ENCODE measurements around the gene IDH3G.

The IDH3G gene

GRCh38 chrX:153775293-153776119, 18.7 kb downstream of the IDH3G start:
- H3K9me3 ChIP-seq (ENCODE audit: control insufficient read depth, insufficient read depth, low read depth, low read length), result no peaks in the 10 kb centered on the region
- no peak overlapping the region for H3K27ac ChIP-seq (ENCODE audit: extremely low read depth, low read depth, low read length)
- no peaks in the 10 kb centered on the region for H3K36me3 ChIP-seq (ENCODE audit: control insufficient read depth in 2 of 2, insufficient read depth in 1 of 2, low read length in 2 of 2)
- CTCF ChIA-PET, result no interaction called here
- no peak overlapping the region for H3K4me3 ChIP-seq (ENCODE audit: low read depth, low read length)
- TF ChIP-seq GLIS1 (tag by site-specific recombination; IDR thresholded peaks at IDR 0.05) (no peak), KLF8 (tag by site-specific recombination; IDR thresholded peaks at IDR 0.05) (peak; percentile 8; the same call in 1 of the 2 replicates)
- POLR2A ChIA-PET, result no interaction called here
- no peaks in the 10 kb centered on the region for H3K4me1 ChIP-seq (ENCODE audit: control insufficient read depth, insufficient read depth, low read length)

GRCh38 chrX:153774576-153775292, 19.4 kb downstream of the IDH3G start:
- Histone ChIP-seq H3K27ac (ENCODE audit: extremely low read depth, low read depth, low read length) (no peak overlapping the region), H3K4me1 (ENCODE audit: control insufficient read depth, insufficient read depth, low read length) (no peaks in the 10 kb centered on the region), H3K4me3 (ENCODE audit: low read depth, low read length) (no peak overlapping the region), H3K36me3 (ENCODE audit: control insufficient read depth in 2 of 2, insufficient read depth in 1 of 2, low read length in 2 of 2) (no peaks in the 10 kb centered on the region), H3K9me3 (ENCODE audit: control insufficient read depth, insufficient read depth, low read depth, low read length) (no peaks in the 10 kb centered on the region)
- POLR2A ChIA-PET, result no interaction called here
- TF ChIP-seq TRIM28 (IDR thresholded peaks at IDR 0.05; ENCODE audit: borderline replicate concordance, low read length) (no peak), INSM2 (tag by site-specific recombination; IDR thresholded peaks at IDR 0.05) (no peak), ZNF114 (tag by site-specific recombination; IDR thresholded peaks at IDR 0.05) (no peak), ZNF174 (tag by site-specific recombination; IDR thresholded peaks at IDR 0.05) (no peak), ZNF600 (tag by site-specific recombination; IDR thresholded peaks at IDR 0.05) (no peak), SALL2 (tag by site-specific recombination; IDR thresholded peaks at IDR 0.05; ENCODE audit: borderline replicate concordance) (no peak), ZNF37A (tag by site-specific recombination; IDR thresholded peaks at IDR 0.05) (no peak), ZNF626 (tag by site-specific recombination; IDR thresholded peaks at IDR 0.05) (no peak)
- TF ChIP-seq, protein P1, sequence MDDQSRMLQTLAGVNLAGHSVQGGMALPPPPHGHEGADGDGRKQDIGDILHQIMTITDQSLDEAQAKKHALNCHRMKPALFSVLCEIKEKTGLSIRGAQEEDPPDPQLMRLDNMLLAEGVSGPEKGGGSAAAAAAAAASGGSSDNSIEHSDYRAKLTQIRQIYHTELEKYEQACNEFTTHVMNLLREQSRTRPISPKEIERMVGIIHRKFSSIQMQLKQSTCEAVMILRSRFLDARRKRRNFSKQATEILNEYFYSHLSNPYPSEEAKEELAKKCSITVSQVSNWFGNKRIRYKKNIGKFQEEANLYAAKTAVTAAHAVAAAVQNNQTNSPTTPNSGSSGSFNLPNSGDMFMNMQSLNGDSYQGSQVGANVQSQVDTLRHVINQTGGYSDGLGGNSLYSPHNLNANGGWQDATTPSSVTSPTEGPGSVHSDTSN (CRISPR knock-in tag; IDR thresholded peaks at IDR 0.05), result no peak
- TF ChIP-seq, protein P2, sequence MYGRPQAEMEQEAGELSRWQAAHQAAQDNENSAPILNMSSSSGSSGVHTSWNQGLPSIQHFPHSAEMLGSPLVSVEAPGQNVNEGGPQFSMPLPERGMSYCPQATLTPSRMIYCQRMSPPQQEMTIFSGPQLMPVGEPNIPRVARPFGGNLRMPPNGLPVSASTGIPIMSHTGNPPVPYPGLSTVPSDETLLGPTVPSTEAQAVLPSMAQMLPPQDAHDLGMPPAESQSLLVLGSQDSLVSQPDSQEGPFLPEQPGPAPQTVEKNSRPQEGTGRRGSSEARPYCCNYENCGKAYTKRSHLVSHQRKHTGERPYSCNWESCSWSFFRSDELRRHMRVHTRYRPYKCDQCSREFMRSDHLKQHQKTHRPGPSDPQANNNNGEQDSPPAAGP (tag by site-specific recombination; IDR thresholded peaks at IDR 0.05), result no peak
- CTCF ChIA-PET, result interaction anchor here (0.6 to 0.8 kb wide), 2 partner anchors 13 to 172 kb away, joined by 3 read pairs; no protein-coding TSS in a partner anchor

- no peaks in the 10 kb centered on the region for H3K36me3 ChIP-seq (ENCODE audit: control insufficient read depth in 2 of 2, insufficient read depth in 1 of 2, low read length in 2 of 2)
- no peaks in the 10 kb centered on the region for H3K9me3 ChIP-seq (ENCODE audit: control insufficient read depth, insufficient read depth, low read depth, low read length)
- H3K4me3 ChIP-seq (ENCODE audit: low read depth, low read length), result no peak overlapping the region
- H3K4me1 ChIP-seq (ENCODE audit: control insufficient read depth, insufficient read depth, low read length), result no peaks in the 10 kb centered on the region
- CTCF ChIA-PET, result interaction anchor here (0.6 to 0.8 kb wide), 2 partner anchors 12 to 173 kb away, joined by 3 read pairs; no protein-coding TSS in a partner anchor
- no peak overlapping the region for H3K27ac ChIP-seq (ENCODE audit: extremely low read depth, low read depth, low read length)
- POLR2A ChIA-PET, result no interaction called here
- TF ChIP-seq ZNF514 (tag by site-specific recombination; IDR thresholded peaks at IDR 0.05), result no peak
- TF ChIP-seq, protein P3, sequence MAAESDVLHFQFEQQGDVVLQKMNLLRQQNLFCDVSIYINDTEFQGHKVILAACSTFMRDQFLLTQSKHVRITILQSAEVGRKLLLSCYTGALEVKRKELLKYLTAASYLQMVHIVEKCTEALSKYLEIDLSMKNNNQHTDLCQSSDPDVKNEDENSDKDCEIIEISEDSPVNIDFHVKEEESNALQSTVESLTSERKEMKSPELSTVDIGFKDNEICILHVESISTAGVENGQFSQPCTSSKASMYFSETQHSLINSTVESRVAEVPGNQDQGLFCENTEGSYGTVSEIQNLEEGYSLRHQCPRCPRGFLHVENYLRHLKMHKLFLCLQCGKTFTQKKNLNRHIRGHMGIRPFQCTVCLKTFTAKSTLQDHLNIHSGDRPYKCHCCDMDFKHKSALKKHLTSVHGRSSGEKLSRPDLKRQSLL (tag by site-specific recombination; IDR thresholded peaks at IDR 0.05), result peak; percentile 33; the same call in 1 of the 2 replicates
Observed at GRCh38 chrX:153773741-153774575, 20.2 kb downstream of the IDH3G start.

Measured in HEK293 (cell line).